CD4-positive, alpha-beta T cell treated with Interferon gamma for 1 hour (primary cell): ENCODE measurements around the gene KLHDC7B.

Source experiments
- DNase-seq: peaks from one replicate; pipeline ENCODE4 v3.0.0-alpha.2; 2020

Gene KLHDC7B

DNA sequence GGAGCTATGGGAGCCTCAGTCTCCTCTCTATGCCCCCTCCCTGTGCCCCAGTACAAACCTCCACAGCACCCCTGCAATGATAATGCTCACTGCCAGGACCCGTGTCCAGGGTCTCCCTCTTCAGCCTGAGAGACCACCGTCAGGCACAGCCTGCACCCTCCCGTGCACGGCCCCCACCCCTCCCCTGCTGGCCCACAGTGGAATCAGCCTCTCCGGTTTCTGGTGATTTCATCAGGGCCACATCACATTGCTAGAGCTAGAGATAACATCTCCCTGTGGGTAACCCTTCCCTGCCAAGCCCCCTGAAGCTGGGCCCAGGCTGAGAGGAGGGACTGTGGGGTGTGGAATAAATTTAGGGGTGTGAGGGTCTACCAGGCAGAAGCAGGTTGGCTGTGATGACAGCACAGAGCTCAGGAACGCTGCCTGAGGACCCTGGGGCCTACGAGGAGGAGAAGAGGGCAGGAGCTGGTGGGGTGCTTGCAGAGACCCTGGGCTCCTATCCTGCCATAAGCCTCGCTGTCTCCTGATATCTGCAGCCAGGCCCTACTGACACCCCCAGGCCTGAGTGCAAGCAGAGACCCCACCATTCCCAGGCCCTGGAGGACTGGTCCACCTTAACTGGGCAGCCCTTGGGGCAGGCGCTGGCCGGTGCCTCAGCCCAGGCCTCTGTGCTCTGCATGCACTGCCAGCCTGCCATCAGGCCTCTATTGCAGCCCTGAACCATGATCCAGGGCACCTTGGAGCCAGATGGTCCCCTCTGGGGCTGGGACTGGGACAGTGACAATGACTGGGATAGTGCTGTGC lies at the start of gene KLHDC7B:
Gene KLHDC7B, plus strand, starts transcription at position 378 of the 804 bp plus-strand sequence. Its CDS starts 345 bp downstream, at position 723.
- no peak for DNase-seq

- DNase-seq, result no peak
Measured at GRCh38 chr22:50497093-50497492, 48.6 kb upstream of the KLHDC7B start.

DNA sequence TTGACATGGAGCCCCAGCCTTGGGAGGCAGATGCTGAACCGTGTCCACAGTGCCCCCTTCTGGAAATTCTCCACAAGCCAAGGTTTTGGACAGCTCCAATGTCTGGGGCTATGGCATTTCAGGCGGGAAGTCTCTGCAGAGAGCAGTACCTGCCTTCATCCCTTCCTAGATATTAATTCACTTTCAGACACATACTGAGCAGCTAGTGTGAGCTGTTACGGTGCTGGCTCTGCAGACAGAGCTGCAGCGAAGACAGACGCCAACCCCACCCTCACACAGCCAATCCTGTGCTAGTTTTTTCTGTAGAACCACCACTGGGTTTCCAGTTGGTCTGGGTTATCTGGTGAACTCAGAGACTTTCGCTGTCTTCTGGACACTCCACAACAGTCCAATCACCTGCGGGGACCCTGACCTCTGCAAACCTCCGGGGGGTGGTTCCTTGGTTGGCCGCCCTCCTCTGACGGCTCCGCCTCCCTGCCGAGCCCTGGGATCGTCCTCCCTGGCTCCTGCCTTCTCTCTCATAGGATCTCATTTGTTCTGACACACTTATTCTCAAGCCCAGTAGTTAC lies 47.3 kb upstream of the KLHDC7B start:
- peak; percentile 68 for DNase-seq

DNA sequence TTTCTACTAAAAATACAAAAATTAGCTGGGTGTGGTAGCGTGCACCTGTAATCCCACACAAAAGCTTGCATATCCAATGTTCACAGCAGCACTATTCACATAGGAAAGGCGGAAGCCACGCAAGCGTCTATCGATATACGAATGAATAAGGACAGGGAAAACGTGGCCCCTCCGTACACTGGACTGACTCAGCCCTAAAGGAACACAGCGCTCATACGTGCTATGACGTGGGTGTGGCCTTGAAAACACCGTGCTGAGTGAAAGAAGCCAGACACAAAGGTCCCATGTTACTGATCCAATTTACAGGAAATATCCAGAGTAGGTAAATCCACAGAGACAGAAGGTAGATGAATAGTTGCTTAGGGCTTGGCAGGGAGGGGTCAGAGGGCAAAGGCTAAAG lies 45.2 kb upstream of the KLHDC7B start:
- no peak for DNase-seq

DNA sequence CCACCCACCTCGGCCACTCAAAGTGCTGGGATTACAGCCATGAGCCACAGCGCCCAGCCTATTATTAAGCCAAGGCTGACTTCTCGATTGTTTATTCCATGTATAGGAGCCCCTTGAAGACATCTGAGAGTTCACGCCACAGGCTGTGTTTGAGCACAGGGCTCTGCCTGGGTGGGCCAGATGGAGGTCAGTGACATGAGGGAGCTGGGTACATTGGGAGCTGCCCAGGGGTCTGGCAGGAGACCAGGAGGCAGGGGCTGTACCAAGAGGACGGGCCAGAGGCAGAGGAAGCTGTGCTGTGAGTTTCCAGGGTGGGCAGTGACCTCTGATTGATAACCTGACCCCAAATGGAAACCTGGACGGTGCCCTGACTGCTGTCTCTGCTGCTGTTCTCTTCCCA lies 43.6 kb upstream of the KLHDC7B start:
- DNase-seq, result no peak

DNA sequence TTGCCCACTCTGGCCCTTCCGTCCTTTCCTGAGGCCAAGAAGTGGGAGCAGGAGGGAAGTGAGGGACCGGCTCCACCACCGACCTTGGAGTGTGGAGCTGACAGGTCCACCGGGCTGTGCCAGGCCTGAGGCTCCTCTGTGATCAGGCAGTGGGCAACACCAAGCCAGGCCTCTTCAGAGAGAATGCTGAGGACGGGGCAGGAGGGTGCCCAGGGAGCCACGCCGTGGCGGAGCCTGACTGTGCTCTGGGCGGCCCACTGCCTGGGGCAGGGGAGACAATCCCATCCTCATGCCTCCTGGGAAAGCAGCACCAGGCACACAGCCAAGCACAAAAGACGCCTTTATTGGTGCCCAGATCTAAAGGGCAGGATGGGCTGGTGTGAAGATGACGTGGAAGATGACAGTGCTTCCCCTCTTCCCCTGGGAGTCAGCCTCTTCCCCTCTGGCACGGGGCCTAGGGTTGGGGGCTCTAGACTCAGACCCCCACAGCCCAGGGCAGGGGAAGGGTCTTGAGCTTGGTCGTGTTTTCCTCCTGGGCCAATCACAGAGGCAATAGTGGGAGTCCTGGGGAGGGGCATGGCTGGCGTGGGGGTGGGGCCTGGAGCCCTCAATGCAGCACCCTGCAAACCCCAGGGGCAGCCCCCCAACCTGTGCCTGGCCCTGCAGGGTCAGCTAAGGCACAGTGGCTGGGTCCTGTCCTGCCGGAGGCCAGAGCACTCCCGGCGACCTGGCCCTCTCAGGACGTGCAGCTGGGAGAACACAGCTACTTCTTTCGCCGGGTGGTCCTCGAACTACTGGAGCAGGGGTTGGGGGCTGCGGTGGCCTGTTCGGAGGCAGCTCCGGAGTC lies 42.8 kb upstream of the KLHDC7B start:
- DNase-seq, result no peak

DNA sequence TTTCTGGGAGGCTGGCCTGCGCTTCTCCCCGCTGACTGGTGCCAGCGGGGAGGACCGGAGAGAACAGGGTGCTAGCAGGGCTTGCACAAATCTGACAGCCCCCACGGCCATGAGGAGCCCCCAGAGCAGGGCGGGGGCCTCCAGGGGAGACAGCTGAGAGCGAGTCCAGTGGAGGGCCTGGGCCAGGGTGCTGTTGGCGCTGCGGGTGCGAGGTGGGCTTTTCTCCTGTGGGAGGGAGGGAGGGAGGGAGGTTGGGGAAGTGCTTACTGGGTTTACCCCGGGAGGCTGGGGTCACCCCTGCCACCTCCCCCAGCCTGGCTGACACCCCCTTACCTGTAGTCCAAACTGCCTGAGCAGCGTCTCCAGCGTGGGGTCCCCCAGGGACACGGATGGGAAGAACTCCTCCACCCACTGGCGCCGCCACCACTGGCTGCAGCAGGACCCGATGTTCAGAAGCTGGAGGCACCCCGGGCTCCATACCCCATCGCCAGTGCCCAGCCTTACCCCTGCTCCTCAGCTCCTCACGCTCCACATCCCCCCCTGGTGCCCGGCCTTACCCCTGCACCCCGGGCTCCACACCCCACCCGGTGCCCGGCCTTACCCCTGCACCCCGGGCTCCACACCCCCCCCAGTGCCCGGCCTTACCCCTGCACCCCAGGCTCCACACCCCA lies 42.1 kb upstream of the KLHDC7B start:
- no peak for DNase-seq

DNA sequence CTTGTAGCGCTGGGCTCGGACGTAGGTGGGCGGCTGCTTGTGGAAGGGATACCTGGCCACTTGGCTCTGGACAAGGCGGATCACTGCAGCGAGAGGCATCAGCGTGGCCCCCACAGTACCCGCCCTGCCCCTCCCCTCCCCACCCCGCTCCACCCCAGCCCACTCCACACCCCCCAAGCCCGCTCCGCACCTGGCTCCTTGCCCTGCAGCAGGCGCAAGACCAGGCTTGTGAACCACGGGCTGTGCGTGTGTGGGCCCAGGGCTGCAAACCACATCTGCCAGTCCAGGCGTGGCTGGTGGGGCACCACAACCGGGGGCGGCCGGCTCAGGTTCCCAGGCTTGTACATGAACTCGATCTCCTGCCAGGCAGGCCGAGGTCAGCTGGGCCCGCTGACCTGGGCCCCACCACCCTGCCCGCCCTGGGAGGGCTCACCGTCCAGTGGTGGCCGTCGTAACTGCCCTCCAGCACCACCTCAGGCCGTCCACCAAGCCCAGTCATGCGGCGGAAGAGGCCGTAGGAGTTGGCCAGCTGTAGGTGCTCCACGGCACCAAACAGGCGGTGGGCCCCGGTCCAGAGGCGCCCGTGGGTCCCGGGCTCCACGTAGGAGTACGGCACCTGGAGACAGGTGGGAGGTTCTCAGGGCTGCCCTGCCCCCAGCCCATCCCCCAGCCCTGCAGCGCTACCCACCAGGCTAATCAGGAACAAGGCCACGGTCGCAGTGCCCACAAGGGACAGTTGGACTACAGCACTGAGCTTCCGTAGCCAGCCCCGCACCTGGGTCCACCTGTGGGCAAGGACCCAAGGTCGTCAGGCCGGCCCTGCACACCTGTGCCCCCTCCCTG lies 41.1 kb upstream of the KLHDC7B start:
- no peak for DNase-seq

DNA sequence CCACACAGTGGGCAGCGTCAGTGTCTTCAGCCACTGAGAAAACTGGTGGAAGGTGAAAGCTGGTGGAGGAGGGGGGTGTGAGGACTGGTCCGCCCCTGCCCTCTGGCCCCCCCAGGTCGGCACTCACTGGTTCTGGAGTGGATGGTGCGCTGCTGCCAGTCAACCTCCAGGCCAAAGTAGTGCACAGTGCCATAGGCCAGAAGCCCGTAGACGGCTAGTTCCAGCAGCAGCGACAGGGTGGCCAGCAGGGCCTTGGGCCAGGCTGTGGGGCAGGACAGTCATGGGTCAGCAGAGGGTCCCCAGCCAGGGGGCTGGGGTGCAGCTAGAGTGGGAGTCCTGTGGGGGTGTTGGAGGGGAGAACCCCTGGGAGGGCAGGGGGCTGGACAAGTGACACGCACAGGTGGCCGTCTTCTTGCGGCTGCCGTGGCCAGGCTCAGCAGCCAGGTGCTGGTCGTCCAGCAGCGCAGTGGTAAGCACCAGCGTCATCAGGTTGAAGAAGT lies 40.4 kb upstream of the KLHDC7B start:
- DNase-seq, result no peak

DNA sequence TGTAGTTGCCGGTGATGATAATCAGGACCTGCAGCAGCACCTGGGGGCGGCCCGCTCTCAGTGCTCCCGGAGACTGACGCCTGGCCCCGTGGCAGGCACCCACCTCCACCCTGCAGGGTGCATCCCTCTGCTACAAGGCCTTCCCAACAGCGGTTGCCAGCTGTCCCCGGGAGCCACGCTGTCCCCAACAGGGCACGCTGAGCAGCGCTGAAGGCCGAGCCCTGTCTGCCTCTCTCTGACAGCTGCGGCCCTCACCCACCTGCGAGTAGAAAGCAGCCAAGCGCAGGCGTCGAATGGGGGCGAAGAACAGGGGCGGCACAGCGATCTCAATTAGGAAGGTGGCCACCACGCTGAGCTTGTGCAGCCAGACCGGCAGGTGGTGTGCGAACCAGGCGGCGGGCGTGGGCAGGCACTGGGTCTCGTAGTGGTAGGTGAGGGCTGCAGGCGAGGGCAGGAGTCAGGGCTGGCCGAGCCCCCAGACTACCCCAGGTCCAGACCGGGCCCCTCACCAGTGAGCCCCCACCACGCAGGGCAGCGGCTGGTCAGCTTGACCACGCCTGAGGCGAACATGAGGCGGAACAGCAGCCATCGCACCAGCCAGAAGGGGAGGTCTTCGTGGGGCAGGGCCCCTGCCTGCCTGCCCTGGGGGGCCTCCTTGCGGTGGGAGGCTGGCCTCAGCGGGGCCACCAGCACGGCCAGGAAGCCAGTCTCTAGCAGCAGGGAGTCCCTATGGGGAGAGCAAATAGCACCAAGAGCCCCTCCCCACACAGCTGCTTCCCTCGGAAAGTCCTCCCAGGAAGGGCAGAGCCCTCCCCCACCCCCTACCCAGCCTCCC lies 39.7 kb upstream of the KLHDC7B start:
- DNase-seq, result no peak

DNA sequence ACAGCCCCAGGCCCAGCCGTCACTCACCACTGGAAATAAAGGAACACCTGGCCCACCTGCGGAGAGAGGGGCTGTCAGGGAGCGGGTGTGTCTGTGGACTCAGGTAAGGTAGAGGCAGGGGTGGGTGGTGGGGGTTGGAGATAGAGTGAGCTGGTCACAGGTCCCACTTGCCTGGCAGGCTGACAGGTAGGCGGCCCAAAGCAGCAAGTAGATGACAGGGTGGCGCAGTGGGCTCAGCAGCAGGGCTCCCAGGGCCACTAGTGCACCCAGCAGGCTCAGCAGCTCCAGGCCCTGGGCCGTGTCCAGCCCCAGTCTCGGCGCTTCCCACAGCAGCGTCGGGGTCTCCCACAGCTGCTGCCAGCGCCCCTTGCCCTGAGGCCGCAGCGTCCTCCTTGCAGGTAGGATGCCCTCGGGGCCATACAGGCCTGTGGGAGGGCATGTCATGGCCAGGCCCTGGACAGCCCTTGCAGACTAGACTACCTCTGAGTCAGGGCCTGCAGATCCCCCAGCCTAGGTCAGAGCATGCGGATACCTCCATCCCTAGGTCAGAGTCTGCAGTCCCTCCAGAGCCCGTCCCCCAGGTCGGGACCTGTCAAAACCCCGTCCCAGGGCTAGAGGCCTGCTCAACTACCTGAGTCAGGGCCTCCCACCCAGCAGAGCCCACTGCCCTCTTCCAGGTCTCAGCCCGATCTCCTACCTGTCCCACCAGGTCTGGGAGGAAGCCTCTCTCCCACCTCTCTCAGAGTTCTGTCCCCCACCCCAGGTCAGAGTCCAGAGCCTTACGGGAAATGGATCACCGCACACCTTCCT lies 38.9 kb upstream of the KLHDC7B start:
- no peak for DNase-seq

- DNase-seq, result peak; percentile 92
Measured at GRCh38 chr22:50507421-50507990, 38.2 kb upstream of the KLHDC7B start, which contains the start of gene LMF2. Gene LMF2 (minus strand): TSS chr22:50507702. CDS start chr22:50507675, 27 bp downstream.

DNA sequence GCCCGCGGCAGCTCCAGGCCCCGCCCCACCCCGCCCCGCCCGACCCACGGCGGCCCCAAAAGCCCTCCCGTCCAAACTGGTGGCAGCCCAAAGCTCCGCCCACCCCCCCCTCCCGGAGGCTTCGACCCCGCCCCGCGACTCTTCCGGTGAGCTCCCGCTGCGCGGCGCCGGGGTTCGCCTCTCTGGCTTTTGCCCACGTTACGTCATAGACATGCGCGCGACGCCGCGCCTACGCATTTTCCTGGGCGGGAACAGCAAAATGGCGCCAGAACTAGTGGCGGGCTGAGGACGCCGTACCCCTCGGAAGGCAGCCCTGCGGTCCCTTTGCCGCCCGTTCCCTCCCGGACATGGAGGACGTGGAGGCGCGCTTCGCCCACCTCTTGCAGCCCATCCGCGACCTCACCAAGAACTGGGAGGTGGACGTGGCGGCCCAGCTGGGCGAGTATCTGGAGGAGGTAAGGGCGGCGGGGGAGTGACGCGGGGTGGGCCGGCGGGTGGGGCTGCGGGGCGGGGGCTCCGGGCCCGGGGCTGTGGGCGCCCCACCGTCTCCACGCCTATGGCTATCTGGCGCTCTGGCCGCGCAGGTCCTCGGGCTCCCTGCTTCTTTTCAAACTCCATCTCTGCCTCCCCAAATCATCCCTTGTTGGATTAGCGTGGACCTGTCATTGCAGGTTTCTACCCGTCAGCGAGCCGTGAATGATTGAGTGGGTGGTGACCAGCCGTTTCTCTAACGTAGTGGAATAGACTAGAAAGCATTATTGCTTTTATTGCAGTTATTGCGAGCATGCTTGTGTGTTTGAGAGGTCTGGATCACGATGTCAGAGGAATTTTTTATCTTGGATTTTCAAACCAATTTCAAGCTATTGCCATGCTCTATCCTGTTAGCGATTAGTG lies 37.5 kb upstream of the KLHDC7B start, which contains the start of gene NCAPH2:
Gene NCAPH2, plus strand, starts transcription at position 234 of the 894 bp plus-strand sequence. Its CDS starts 114 bp downstream, at position 348.
- DNase-seq, result peak; percentile 96

DNA sequence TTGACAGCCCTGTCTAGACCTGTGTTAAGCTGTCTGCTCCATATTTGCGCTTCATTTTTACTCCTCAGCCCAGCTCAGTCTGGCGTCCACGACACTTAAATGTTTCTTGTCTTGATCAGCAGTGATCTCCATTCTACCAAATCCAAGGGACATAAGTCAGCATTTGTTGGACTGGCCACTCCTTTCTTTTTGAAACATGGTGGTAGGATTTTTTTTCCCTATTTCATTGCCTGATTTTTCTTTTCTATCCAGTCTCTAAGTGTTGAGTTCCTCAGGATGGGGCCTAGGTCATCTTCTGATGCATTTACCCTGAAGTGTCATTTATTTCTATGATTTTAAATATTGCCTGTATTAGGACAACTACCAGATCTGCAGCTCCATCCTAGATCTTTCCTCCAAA lies 36.8 kb upstream of the KLHDC7B start:
- DNase-seq, result no peak

DNA sequence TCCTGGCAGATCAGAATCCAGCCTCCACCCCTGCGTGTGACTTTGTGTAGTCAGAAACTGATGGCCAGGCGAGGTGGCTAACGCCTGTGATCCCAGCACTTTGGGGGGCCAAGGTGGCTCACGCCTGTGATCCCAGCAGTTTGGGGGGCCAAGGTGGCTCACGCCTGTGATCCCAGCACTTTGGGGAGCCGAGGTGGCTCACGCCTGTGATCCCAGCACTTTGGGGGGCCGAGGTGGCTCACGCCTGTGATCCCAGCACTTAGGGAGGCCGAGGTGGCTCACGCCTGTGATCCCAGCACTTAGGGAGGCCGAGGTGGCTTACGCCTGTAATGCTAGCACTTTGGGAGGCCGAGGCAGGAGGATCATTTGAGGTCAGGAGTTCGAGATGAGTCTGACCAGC lies 32.5 kb upstream of the KLHDC7B start:
- DNase-seq, result no peak

GRCh38 chr22:50516068-50516467 lies 29.6 kb upstream of the KLHDC7B start:
- no peak for DNase-seq

GRCh38 chr22:50516891-50517290 lies 28.8 kb upstream of the KLHDC7B start:
- DNase-seq, result no peak

GRCh38 chr22:50517495-50518260 lies 28.0 kb upstream of the KLHDC7B start:
- no peak for DNase-seq
